T1000 (cell line): ENCODE measurements around the gene GOLGA6A.
A peak's percentile ranks its signal among the peaks of the same experiment; 100 is the strongest.
"Not testable (repeated sequence)": the region's sequence is repeated elsewhere in the genome, so short reads cannot be mapped to it uniquely, and the experiment has no call there.

ENCODE experiments used
- DNase-seq: peaks from one replicate; lab custom pipeline; 2025; ENCODE audit warnings: mixed read lengths; lab: John Stamatoyannopoulos, UW

The GOLGA6A gene

DNA sequence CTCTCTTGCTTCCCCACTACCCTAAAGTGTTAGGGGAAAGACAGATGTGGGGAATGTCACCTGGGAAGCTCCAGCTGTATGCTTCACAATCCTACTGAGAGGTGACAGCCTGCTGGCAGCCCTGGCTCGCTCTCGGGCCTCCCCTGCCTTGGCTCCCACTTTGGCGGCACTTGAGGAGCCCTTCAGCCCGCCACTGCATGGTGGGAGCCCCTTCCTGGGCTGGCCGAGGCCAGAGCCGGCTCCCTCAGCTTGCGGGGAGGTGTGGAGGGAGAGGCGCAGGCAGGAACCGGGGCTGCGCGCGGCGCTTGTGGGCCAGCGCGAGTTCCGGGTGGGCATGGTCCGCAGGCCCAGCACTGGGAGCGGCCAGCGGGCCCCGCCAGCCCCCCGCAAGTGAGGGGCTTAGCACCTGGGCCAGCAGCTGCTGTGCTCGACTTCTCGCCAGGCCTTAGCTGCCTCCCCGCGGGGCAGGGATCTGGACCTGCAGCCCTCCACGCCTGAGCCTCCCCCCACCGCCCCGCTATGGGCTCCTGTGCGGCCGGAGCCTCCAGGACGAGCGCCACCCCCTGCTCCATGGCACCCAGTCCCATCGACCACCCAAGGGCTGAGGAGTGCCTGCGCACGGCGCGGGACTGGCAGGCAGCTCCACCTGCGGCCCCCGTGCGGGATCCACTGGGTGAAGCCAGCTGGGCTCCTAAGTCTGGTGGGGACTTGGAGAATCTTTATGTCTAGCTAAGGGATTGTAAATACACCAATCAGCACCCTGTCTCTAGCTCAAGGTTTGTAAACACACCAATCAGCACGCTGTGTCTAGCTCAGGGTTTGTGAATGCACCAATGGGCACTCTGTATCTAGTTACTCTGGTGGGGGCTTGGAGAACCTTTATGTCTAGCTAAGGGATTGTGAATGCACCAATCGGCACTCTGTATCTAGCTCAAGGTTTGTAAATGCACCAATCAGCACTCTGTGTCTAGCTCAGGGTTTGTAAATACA, 29.8 kb downstream of the GOLGA6A start:
- not testable (repeated sequence) for DNase-seq

DNA sequence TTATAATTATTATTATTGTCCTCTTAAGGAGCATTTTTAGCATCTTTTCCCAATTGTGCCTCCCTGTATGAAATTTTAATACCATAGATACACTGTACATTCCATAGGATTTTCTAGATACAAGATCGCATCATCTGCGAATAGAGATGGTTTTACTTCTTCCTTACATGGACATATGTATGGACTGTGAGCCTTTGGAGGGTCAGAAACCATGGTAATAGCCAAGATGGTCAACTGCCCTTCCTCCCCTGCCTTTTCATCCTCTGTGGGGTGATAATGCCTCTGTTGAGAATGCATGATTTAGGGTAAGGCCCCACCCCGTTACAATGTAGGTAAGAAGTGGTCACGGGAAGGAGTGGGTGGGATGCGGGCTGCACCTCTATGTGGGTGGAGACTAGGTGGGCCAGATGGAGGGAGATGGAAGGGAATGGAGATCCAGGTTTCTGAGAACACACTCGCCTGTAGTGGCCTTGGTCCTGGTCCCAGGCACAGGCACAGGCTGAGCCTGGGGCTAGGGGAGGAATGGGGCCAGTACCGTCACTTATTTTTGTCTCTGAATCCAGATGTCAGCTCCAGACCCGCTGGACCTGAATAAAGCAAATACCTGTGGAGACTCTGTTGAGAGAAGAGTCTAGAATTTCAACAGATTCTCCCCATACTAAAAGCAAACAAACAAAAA, 31.7 kb downstream of the GOLGA6A start:
- DNase-seq: no peak

DNA sequence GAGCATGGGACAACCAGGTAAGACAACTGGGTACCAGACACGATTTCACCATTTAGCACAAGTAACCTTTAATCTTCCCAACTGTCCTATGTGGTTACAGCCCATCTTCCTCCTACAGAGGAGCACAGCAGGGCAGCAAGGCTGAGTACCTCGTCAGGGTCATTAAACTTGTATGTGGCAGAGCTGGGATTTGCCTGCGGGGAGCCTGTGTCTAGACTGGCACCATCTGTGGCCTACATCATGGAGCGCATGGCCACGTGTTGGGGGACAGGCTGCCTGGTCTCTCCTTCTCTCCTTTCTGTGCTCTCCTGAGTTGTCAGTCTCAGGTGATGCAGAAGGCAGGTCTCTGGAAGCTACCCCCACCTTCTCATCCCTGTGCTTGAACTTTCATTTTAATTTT, 32.2 kb downstream of the GOLGA6A start:
- DNase-seq: no peak

DNA sequence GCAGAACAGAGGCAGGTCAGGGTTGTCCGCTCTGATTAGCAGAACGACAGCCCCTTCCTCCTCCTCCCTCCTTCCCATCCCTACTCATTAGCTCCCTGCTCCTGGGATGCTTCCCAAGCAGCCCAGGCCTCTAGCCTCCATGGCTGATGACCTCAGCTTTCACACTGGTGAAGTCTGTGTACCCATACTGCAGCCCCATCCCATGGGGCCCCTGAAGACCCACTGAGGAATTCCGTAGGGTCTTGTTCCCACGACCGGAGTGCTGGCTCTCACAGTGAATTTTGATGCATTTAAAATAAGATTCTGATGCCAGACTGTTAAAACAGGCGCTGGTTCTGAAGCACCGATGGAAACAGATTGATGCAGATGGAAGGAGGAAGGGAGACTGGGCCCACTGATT, 36.1 kb downstream of the GOLGA6A start:
- DNase-seq: no peak

DNA sequence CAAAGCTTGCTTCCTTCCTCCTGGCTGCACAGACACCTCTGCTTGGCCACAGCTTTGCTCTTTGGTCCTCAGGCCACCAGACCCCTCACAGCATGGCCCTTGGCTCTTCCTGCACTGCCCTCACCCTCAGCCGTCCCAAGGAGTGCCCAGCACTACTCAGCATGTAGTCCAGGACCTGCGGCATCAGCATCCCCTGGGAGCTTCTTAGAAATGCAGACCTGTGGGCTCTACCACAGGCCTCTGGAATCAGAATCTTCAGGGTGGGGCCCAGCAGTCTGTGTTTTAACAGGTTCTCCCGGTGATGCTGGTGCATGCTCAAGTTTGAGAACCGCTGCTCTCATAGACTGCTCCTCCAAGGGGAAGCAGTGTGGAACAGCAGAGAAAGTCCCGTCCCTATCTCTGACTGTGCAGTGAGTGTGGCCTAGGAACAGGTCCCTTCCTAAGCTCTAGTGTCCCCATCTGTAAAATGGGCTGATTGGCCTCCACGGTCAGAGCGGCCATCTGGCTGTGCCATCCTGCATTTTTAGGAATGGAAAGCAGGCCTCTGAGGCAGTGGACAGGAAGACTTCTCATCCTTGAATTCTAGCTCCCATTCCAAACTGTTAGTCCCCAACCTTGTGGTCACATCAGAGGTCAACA, 36.6 kb downstream of the GOLGA6A start:
- no peak for DNase-seq

DNA sequence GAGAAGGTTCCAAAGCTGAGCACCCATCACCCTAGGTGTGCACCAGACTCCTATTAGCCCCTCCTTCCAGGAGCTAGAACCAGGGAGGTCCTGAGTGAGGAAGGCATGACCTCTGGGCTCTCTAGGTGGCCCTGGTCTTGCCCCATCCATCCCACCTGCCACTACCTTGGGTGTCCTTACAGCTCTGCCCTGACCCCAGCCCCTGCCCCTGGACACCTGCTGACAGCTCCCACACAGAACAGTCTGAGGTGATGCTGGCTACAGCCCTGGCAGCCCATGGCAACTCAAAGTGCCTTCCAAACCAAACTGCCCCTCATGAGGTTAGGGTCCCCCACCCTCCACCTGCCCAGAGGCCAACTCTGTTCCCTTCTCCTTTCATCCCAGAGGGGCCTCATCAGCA, 37.2 kb downstream of the GOLGA6A start:
- no peak for DNase-seq

DNA sequence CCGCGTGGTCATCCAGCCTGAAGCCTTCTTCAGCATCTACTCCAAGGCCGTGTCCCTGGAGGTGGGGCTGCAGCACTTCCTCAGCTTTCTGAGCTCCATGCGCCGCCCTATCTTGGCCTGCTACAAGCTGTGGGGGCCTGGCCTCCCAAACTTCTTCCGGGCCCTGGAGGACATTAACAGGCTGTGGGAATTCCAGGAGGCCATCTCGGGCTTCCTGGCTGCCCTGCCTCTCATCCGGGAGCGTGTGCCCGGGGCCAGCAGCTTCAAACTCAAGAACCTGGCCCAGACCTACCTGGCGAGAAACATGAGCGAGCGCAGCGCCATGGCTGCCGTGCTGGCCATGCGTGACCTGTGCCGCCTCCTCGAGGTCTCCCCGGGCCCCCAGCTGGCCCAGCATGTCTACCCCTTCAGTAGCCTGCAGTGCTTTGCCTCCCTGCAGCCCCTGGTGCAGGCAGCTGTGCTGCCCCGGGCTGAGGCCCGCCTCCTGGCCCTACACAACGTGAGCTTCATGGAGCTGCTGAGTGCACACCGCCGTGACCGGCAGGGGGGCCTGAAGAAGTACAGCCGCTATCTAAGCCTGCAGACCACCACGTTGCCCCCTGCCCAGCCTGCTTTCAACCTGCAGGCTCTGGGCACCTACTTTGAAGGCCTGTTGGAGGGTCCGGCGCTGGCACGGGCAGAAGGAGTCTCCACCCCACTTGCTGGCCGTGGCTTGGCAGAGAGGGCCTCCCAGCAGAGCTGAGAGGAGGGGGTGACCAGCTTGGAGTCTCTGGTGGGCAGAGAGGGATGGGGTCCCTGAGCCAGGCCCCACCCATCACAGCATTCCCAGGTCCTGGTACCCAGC, 37.9 kb downstream of the GOLGA6A start:
- no peak for DNase-seq

DNA sequence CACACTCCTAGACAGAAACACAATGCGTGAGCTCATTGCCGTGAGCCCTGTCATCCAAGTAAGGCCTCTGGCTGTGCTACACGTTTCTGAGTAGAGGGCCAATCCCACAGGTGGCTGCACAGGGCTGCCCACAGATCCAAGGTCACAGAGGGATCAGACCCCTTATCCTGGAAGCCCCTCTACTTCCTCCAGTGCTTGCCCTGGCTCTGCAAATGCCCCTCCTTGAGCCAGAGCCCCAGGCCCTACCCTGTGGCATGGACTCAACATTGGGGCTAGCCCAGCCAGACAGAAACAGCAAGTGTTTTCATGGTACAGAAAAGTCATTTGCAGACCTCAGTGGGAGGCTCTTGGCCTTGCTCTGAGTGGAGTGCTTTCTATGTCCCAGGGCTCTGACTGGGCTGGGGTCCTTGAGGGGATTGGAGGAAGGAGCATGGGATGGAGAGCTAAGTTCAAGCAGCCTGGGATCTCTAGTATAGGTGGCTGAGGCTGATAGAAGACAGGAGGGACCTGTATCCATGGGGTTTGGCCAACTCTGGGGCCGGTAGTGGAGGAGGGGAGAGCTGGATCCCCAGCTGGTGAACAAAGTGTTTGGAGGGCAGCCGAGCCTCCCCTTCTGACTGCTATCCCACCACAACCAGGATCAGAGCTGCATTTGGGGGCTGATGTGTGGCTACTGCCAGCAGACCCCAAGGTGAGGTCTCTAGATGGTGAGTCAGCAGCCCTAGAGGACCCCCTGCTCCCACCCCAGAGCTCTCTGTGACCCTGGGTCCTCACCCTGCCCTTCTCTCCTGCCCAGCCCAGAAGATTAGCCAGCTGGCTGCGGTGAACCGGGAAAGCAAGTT, 38.7 kb downstream of the GOLGA6A start:
- no peak for DNase-seq

DNA sequence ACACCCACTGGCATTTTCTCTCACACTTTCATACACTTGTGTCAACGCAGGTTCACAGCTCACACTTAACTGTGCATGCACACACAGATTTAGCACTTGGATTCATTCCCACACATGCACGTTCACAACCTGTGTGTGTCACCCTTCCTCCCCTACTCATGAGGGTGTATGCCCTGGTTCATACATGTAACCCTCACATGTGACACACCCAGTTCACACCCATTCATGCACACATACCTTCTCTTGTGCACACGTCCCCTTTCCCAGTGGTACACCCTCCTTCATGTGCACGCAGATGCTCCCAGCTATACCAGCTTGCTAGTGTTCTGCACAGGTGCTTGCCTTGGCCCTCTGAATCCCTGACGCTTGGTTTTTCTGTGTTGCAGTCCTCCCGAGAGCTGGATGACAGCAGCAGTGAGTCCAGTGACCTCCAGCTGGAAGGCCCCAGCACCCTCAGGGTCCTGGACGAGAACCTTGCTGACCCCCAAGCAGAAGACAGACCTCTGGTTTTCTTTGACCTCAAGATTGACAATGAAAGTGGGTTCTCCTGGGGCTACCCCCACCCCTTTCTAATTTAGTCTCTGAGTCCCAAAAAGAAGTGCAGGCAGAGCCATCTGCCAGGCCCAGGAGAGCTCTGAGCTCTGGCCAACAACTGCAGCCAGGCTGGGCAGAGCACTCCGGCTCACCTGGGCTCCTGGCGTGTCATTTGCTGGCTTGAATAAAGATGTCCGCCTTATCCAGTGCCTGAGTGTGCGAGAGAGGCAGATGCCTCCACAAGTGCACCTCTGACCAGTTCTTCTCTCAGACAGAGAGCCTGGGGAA, 39.5 kb downstream of the GOLGA6A start:
- DNase-seq: no peak

DNA sequence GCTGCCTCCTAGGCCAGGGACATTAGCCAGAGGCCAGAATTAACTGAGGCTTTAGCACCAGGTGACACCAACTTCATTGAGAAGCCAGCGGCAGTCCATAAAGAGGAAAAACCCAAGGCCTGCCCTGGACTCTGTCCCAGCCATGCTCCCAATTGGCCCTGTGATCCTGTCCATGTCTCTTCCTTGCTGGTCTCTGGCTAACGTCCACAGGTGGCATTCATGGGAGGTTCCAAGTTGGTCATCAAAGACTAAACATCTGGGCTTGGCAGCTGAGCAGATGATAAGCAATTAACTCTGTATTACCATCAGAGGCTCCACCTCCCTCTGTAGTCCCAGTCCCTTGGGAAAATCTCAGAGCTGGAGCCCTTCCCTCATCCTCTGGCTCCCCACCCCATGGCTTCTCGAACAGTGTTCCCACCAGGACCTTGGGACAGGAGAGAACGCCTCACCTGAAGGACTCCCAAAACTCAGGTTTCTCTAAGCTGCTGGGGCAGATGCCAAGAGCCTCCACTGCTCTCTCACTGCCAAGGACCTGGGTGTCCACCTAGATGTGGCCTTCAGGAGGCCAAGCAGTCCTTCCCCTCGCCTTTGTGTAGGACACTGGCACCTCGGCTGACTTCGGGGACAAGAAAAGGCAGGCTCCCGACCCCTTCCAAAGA, 40.4 kb downstream of the GOLGA6A start:
- DNase-seq: no peak

DNA sequence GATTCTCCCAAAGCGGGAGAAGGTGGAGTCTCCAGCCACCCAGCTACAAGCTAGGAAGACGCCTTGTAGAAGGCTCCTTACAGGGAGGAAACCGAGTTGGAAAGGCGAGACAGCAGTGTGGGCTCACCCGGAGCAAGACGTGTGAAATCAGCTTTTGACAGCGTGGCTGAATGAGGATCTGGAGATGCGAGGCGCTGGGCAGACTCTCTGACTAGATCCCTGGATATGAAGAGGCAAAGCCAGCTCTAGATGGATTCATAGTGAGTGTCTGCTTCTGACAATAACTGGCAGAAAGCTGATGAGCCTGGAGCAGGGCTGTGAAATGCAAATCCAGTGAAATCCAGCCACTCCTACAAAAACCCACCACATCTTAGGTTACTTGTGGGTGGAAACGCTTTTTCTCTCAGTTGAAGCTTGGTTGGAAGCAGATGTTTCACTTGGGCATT, 41.0 kb downstream of the GOLGA6A start:
- no peak for DNase-seq

DNA sequence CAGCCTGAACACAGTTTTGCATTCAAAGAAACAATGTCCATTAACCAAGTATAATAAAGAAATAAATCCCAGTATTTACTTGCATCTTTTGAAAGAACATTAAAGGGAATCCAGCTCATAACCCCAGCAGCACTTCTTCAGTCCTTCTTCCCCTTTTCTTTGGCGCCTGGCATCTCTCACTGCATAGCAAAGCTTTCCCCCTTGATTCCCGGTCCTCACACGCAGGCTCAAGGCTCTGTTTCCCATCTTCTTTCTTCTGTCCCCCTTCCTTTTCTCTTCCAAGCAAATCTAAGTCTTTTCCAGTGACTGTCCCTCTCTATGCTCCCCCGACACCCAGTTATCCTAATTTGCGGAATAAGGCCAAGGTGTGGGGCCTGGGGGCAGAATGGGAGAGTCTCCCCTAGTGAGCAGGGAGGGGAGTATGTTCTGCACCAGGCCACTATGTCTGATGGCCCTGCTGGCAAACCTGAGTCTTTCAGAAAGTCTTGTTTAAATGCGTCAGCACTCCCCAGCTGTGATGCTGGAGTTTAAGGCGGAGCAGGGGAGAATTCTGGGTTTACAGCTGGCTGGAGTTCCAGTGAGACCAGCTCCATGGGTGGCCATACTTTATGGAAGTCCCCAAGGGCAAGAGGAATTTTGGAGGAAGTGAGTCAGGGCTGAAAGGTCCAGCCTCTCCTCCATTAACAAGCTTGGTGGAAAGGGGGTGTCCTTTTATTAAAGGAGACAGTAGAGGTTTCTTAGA, 42.1 kb downstream of the GOLGA6A start:
- peak; percentile 84 for DNase-seq

DNA sequence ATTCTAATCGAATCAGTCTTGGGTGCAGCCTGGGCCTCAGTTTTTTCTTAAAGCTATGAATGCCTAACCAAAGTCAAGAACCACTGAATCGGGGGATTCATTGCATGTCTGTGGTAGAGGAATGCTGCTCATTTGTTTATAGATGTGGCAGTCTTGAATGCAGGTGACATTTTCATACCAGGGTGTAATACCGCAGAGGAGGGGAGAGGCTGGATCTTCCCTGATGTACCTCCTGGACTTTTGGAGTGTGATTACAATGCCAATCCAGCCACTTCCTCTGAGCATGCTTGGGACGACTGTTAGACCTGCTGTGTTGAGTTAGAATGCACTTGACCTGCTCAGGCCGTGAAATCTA, 42.7 kb downstream of the GOLGA6A start:
- DNase-seq: no peak

DNA sequence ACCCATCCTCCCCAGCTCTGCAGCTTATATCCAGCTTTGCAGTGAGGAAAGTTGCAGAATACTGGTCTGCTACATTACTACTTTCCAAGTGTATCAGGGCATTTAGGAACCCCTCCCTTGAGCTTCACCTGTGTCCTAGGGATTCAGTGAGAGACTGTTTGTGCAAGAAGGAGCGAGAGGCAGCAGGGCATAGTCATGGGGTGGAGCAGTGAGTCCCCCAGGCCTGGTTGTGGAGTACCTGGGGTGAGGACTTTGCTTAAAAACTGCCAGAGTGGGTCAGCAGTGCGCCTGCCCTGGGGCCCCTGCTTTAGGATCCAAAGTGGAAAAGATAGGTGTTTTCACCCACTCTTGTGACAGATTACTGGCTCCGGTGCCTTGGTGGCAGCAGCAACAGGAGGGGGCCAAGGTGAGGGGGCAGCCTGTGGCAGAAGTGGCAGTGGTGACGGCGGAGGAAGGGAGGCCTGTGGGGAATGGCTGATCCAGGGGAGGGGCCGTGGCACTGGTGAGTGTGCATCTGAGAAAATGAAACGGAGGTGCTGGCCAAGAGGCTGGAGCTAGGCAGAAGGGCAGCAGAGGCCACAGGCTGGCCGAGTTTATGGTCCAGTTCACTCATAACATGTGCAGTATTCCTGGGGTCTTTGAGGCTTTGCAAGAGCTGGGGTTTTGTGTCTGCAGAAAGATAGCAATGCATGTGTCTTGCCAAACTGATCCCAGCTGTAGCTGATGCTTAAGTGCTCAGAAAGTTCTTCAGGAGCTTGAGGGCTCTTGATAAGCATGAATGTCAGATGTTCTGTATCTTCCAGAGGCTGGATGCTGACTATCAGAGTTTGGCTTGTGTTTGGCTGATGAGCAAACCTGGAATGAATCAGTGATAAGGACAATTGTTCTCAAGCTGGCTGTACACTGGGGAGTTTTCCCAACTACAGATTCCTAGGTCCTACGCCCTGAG, 43.4 kb downstream of the GOLGA6A start:
- no peak for DNase-seq

DNA sequence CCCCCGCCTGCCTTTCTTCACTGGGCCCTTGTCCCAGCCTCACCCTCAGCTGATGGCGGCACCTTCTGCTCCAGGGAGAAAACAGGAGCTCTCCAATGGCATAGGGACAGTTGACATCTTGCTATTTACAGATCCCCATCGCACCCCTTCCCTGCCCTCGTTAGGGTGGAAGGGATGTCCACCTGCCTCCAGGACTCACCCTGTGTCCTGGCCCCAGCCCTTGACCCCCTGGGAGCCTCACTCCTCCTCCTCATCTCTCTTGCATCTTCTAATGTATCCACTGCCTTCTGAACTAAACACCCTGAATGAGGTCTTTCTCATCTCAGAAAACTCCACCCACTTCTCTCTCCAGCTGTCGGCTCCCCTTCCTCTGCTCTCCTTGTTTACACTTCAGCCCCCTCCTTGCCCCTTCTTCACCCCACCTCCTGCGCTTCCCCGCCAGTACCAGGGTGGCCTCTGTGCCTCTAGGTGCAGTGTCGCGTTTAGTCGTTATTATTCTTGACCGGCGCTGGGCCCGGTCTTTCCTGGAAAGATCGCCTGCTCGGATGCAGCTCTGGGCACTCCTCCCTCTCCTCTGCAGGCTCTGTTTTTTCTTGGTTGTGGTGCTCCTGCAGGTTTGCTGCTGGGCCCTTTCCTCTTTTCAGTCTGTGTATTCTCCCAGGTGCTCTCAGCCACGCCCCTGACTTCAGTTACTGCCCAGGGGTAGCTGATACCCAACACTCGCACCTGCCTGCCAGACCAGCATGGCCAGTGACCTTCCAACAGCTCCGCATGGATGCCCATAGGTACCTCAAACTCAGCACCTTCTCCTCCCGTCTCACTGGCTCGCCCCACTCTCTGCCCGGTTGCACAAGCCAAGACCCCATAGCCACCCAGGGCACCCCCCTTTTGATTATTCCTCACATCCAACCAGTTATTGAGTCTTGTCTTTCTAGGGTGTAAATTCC, 44.9 kb downstream of the GOLGA6A start:
- DNase-seq: no peak
